Parathyroid adenoma (tissue), 2 donors: ENCODE results near the gene DMD.

Source experiments
- H2AFZ ChIP-seq: fragments of 300-600 bp; sonication (generic); one replicate; pipeline ENCODE4 v1.7.0; 2017; ENCODE audit warnings: antibody characterized with exemption, mild to moderate bottlenecking
- H3K27ac ChIP-seq: fragments of 300-600 bp; sonication (generic); one replicate; pipeline ENCODE4 v1.7.0; 2017
- H3K27me3 ChIP-seq: fragments of 300-600 bp; sonication (generic); one replicate; pipeline ENCODE4 v1.7.0; 2017; ENCODE audit warnings: low read length; ENCODE audit not compliant: control insufficient read depth, insufficient read depth
- H3K36me3 ChIP-seq: fragments of 300-600 bp; sonication (generic); one replicate; pipeline ENCODE4 v1.7.0; 2017; ENCODE audit warnings: low read length; ENCODE audit not compliant: control insufficient read depth, insufficient read depth
- H3K4me1 ChIP-seq: fragments of 300-600 bp; sonication (generic); one replicate; pipeline ENCODE4 v1.7.0; 2017; ENCODE audit warnings: control low read depth
- H3K4me2 ChIP-seq: fragments of 300-600 bp; sonication (generic); one replicate; pipeline ENCODE4 v1.7.0; 2017; ENCODE audit warnings: low read length
- H3K4me3 ChIP-seq: fragments of 300-600 bp; sonication (generic); one replicate; pipeline ENCODE4 v1.7.0; 2017; ENCODE audit warnings: low read depth, low read length
- H3K79me2 ChIP-seq: fragments of 300-600 bp; sonication (generic); one replicate; pipeline ENCODE4 v1.7.0; 2017; ENCODE audit warnings: control low read depth
- H3K9ac ChIP-seq: fragments of 300-600 bp; sonication (generic); one replicate; pipeline ENCODE4 v1.7.0; 2017; ENCODE audit warnings: mild to moderate bottlenecking
- H3K9me3 ChIP-seq: fragments of 300-600 bp; sonication (generic); one replicate; pipeline ENCODE4 v1.7.0; 2017; ENCODE audit warnings: low read length; ENCODE audit not compliant: control insufficient read depth
- TF ChIP-seq, protein P1 (sequence below): fragments of 300-600 bp; sonication (generic); IDR thresholded peaks from one replicate; pipeline ENCODE4 v1.7.0; 2017; ENCODE audit warnings: antibody characterized with exemption, mild to moderate bottlenecking
- donor health status: primary hyperparathyroidism.

The DMD gene

DNA sequence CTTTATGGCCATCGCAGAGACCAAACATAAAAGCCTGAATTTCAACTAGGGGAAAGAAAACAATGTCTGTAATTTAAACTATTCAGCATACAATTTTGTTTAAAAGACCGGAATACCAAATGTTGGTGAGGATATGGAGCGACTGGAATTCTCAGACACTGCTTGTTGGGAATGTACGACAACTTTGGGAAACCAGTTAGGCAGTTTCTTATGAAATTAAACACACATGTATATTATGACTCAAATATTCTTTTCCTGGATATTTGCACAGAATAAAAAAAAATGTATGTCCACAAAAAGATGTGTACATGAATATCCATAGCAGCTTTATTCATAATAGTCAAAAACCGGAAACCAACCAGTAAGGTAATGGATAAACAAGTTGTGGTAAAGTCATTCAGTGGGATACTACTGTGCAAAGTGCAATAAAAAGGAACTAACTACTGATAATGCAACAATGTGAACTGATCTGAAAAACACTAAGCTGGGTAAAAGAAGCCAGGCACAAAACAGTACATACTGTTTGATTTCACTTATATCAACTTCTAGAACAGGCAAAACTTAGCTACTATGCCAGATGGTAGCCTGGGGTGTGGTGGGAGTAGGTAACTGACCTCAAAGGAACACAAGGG lies 1986.9 kb downstream of the DMD start:
- no peaks in the 10 kb centered on the region for H3K79me2 ChIP-seq
- H3K27ac ChIP-seq = no peak overlapping the region
- H3K4me2 ChIP-seq = no peak overlapping the region
- H2AFZ ChIP-seq = no peak overlapping the region
- H3K36me3 ChIP-seq = no peaks in the 10 kb centered on the region
- TF ChIP-seq, protein P1, sequence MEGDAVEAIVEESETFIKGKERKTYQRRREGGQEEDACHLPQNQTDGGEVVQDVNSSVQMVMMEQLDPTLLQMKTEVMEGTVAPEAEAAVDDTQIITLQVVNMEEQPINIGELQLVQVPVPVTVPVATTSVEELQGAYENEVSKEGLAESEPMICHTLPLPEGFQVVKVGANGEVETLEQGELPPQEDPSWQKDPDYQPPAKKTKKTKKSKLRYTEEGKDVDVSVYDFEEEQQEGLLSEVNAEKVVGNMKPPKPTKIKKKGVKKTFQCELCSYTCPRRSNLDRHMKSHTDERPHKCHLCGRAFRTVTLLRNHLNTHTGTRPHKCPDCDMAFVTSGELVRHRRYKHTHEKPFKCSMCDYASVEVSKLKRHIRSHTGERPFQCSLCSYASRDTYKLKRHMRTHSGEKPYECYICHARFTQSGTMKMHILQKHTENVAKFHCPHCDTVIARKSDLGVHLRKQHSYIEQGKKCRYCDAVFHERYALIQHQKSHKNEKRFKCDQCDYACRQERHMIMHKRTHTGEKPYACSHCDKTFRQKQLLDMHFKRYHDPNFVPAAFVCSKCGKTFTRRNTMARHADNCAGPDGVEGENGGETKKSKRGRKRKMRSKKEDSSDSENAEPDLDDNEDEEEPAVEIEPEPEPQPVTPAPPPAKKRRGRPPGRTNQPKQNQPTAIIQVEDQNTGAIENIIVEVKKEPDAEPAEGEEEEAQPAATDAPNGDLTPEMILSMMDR = no peak
- no peaks in the 10 kb centered on the region for H3K4me1 ChIP-seq
- H3K27me3 ChIP-seq = no peaks in the 10 kb centered on the region
- H3K9me3 ChIP-seq = no peaks in the 10 kb centered on the region
- no peak overlapping the region for H3K9ac ChIP-seq
- no peak overlapping the region for H3K4me3 ChIP-seq

DNA sequence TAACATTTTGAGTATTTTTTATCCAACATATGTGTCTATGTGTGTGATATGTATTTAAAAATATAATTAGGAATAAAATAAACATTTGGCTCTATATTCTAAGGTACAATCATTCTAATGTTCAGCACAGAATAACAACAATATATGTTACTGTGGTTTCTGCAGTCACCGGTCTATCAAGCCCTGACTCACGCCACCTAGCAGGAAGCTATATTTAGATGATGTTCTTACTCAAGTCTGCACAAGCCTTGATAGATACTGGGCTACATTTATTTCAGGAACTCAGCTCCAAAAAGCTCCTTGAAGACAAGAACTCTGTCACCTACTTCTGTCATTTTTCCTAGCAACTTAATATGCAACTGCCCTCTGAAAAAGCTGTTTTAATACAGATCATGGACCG lies 1987.5 kb downstream of the DMD start:
- Histone ChIP-seq H3K9ac (no peak overlapping the region), H2AFZ (no peak overlapping the region), H3K27me3 (no peaks in the 10 kb centered on the region), H3K4me2 (no peak overlapping the region), H3K4me3 (no peak overlapping the region), H3K9me3 (no peaks in the 10 kb centered on the region), H3K79me2 (no peaks in the 10 kb centered on the region), H3K27ac (no peak overlapping the region), H3K4me1 (no peaks in the 10 kb centered on the region), H3K36me3 (no peaks in the 10 kb centered on the region)
- TF ChIP-seq, protein P1 = no peak

DNA sequence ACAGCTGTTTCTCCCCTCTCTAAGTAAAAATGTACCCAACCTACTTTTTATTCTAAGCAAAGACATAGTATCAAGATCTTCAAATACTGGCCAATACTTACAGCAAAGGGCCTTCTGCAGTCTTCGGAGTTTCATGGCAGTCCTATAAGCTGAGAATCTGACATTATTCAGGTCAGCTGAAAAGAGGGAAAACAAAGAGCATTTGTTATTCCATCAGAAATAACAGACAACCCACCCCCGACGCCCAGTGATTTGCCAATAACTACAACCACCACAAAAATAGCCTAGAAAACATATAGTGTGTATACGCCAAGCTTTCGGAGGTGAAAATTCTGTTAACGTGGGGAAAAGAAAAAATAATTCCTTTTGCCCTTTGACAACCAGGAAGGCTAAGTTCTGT lies 1988.4 kb downstream of the DMD start:
- no peaks in the 10 kb centered on the region for H3K36me3 ChIP-seq
- TF ChIP-seq, protein P1 = no peak
- no peaks in the 10 kb centered on the region for H3K9me3 ChIP-seq
- no peak overlapping the region for H3K4me3 ChIP-seq
- H3K4me2 ChIP-seq = no peak overlapping the region
- no peaks in the 10 kb centered on the region for H3K79me2 ChIP-seq
- no peaks in the 10 kb centered on the region for H3K4me1 ChIP-seq
- H2AFZ ChIP-seq = no peak overlapping the region
- no peaks in the 10 kb centered on the region for H3K27me3 ChIP-seq
- H3K27ac ChIP-seq = no peak overlapping the region
- no peak overlapping the region for H3K9ac ChIP-seq

DNA sequence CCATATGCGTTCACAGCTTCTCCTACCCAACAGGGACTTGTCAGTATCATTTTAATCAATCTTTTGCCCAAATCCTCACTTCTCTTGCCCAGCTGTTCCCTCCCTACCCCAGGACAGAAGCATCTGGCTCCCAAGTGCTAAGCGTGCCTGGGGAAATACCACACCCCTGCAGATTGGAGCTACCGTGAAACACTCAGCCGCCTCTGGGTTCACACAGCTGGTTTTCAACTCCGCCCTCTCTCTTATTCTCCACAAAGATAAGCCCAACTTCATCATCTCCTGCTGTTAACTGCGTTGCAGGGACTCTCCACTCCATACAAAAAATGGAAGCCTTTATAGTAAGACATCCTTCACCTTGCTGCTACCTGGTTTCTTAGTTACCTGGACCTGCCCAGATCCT lies 1992.2 kb downstream of the DMD start:
- Histone ChIP-seq H3K9me3 (no peaks in the 10 kb centered on the region), H3K27ac (no peak overlapping the region), H3K79me2 (no peaks in the 10 kb centered on the region), H2AFZ (no peak overlapping the region), H3K4me3 (no peak overlapping the region), H3K4me2 (no peak overlapping the region), H3K4me1 (no peaks in the 10 kb centered on the region), H3K36me3 (no peaks in the 10 kb centered on the region), H3K9ac (no peak overlapping the region), H3K27me3 (no peaks in the 10 kb centered on the region)
- TF ChIP-seq, protein P1 = no peak

DNA sequence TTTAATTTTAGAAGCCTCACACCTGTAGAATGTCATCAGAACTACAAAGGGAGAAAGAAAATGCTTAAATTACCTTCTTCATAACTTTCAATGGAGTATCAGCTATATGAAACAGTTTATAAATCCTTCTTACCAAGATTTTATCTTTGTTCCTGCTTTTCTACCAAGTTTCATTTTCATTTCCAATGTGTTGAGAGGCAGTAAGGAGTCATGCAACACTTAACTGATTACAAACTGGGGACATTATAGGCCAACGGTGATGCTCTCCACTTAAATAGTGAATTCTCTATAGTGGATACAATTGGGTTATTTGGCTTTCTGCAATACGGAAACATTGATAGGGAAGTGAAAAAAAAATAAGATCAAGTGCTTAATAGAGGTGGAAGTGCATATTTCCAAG lies 1994.3 kb downstream of the DMD start:
- Histone ChIP-seq H3K9me3 (no peaks in the 10 kb centered on the region), H2AFZ (no peak overlapping the region), H3K27ac (no peak overlapping the region), H3K79me2 (no peaks in the 10 kb centered on the region), H3K4me3 (no peak overlapping the region), H3K4me1 (no peaks in the 10 kb centered on the region), H3K9ac (no peak overlapping the region), H3K4me2 (no peak overlapping the region), H3K36me3 (no peaks in the 10 kb centered on the region), H3K27me3 (no peaks in the 10 kb centered on the region)
- TF ChIP-seq, protein P1 = no peak
